AG09309 (cell line): ENCODE results near the gene MYH6.

Source experiments
- DNase-seq: peaks from one replicate; pipeline ENCODE4 v3.0.0-alpha.2; 2010; ENCODE audit warnings: low read depth
- H3K4me3 ChIP-seq: 2 replicates; pipeline ENCODE4 v1.5.1; 2011; ENCODE audit warnings: mild to moderate bottlenecking, low read depth, low read length, moderate library complexity; ENCODE audit not compliant: control insufficient read depth
- CTCF ChIP-seq: IDR thresholded peaks from 2 replicates; pipeline ENCODE4 v1.5.1; 2011; ENCODE audit warnings: mild to moderate bottlenecking, low read depth, low read length, inconsistent platforms; ENCODE audit not compliant: insufficient read depth, control insufficient read depth; ENCODE audit errors: missing control alignments

MYH6 gene

GRCh38 chr14:23361763-23362162, 46.3 kb downstream of the MYH6 start:
- no peak for TF ChIP-seq CTCF
- H3K4me3 ChIP-seq: no peak overlapping the region
- no peak for DNase-seq

GRCh38 chr14:23361320-23361719, 46.8 kb downstream of the MYH6 start:
- no peak overlapping the region for H3K4me3 ChIP-seq
- DNase-seq: peak; percentile 23
- no peak for TF ChIP-seq CTCF

GRCh38 chr14:23360496-23360895, 47.6 kb downstream of the MYH6 start:
- TF ChIP-seq CTCF: peak; percentile 12
- no peak for DNase-seq

GRCh38 chr14:23359722-23360447, 48.2 kb downstream of the MYH6 start:
- TF ChIP-seq CTCF: no peak
- DNase-seq: no peak
- H3K4me3 ChIP-seq: no peak overlapping the region

More at GRCh38 chr14:23360496-23360895, 47.6 kb downstream of the MYH6 start:
- H3K4me3 ChIP-seq: no peak overlapping the region

- no peak overlapping the region for H3K4me3 ChIP-seq
Observed at GRCh38 chr14:23359167-23359626, 48.9 kb downstream of the MYH6 start.

GRCh38 chr14:23358553-23359166, 49.4 kb downstream of the MYH6 start:
- TF ChIP-seq CTCF: no peak
- no peak overlapping the region for H3K4me3 ChIP-seq
- no peak for DNase-seq

More at GRCh38 chr14:23359167-23359626, 48.9 kb downstream of the MYH6 start:
- no peak for TF ChIP-seq CTCF
- no peak for DNase-seq
